ENCODE data around the gene NEK9.

- TF ChIP-seq CTCF (IDR thresholded peaks at IDR 0.05; ENCODE audit: extremely low read depth in 1 of 2, insufficient read depth in 1 of 2, low read depth in 1 of 2, low read length in 2 of 2) (no peak), POLR2A (IDR thresholded peaks at IDR 0.05; ENCODE audit: low read depth, low read length) (no peak), MYC (IDR thresholded peaks at IDR 0.05; ENCODE audit: low read depth, low read length) (no peak), POLR2AphosphoS5 (IDR thresholded peaks at IDR 0.05; ENCODE audit: insufficient read depth, low read depth, low read length) (no peak), EZH2 (IDR thresholded peaks at IDR 0.05; ENCODE audit: borderline replicate concordance, low read depth, low read length, severe bottlenecking) (no peak), MAX (IDR thresholded peaks at IDR 0.05; ENCODE audit: insufficient read depth, insufficient read length) (no peak)
Observed at GRCh38 chr14:75040959-75041358, 85.9 kb downstream of the NEK9 start.
